OCI-LY3 (cell line): ENCODE measurements around the gene HSD17B11.

Experiments
- CTCF ChIP-seq: fragments of 200-600, 300-600 bp; sonication (generic); IDR thresholded peaks from 2 replicates; pipeline ENCODE4 v1.5.1; 2014; ENCODE audit warnings: antibody characterized with exemption, low read length, low read depth
- EZH2phosphoT487 ChIP-seq: fragments of 200-600 bp; shearing (Covaris generic); IDR thresholded peaks from 2 replicates; pipeline ENCODE4 v1.6.1; 2018; ENCODE audit warnings: antibody characterized with exemption, mixed run types, low read depth

- no peak for TF ChIP-seq CTCF
- TF ChIP-seq EZH2phosphoT487: no peak
Observed at GRCh38 chr4:87388901-87389300, 2.1 kb downstream of the HSD17B11 start.
